HG02678 (cell line): ENCODE measurements around the gene PREX1.
"Not testable (repeated sequence)": the region's sequence is repeated elsewhere in the genome, so short reads cannot be mapped to it uniquely, and the experiment has no call there.

Experiments
- ATAC-seq: cut with Tn5 transposase; IDR thresholded peaks from one replicate; pipeline ENCODE4 v1.9.1; 2021; ENCODE audit warnings: mild to moderate bottlenecking, moderate library complexity; ENCODE audit not compliant: unreplicated experiment

PREX1 gene

GRCh38 chr20:48779435-48779834, 48.4 kb downstream of the PREX1 start:
- no peak for ATAC-seq

DNA sequence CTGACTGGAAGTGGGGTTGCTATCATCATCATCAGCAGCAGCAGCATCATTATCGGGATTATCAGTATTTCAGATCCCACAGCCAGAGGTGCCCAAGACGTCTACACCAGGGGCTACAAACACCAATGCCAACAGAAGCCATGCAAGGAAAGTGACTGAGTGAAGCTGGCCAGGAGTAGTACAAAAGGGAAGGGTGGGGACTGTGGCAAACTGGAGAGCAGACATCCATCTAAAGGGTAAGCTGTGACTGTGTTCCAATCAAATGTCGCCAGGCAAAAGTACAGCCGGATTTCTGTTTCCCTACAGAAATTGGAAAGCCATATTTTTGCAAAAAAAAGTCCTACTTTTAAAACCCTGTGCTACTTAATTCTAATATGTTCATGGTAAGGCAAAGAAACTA, 50.0 kb downstream of the PREX1 start:
- no peak for ATAC-seq

DNA sequence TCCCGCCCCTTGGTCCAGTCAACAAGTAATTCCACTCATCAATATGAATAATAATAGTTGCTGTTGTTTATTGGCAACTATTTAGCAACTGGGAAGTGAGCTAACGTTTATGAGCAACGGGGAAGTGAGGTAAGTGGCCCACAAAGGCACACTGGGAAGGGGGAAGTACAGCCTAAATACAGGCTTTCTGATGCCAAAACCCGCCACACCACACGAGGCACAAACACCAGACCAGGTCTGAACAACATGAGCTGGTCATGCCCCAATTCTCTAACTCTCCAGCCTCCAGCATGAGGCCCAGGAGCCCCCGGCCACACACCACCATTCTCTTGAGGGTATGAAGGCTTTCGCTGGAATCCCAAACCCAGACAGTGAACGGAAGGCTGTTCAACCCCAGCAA, 50.8 kb downstream of the PREX1 start:
- ATAC-seq: no peak

DNA sequence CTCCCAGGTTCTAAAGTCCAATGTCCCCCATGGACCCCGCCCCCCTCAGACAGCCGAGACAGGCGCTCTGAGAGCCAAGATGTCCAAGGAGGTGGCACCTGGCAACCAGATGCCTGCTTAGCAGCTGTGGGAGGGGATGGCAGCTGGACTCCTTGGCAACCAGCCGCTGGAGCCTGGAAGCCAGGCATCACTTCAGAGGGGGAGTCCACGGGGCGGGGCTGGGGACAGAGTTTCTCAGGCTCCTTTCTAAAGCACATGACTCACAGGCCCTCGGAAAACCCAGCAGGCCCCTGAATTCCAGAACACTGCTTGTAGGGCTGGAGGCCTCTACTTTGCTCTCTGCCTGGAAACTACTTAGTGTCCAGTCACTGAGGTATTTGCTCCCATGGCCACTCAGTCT, 51.5 kb downstream of the PREX1 start:
- ATAC-seq: no peak

DNA sequence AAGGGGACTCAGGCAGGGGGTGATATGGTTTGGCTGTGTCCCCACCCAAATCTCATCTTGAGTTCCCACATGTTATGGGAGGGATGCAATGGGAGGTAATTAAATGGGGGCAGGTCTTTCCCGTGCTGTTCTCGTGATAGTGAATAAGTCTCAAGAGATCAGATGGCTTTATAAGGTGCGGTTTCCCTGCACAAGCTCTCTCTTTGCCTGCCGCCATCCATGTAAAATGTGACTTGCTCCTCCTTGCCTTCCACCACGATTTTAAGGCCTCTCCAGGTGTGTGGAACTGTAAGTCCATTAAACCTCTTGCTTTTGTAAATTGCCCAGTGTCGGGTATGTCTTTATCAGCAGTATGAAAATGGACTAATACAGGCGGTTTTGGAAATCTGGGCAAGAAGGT, 52.3 kb downstream of the PREX1 start:
- not testable (repeated sequence) for ATAC-seq

- ATAC-seq: no peak
Measured at GRCh38 chr20:48774696-48775095, 53.1 kb downstream of the PREX1 start.

DNA sequence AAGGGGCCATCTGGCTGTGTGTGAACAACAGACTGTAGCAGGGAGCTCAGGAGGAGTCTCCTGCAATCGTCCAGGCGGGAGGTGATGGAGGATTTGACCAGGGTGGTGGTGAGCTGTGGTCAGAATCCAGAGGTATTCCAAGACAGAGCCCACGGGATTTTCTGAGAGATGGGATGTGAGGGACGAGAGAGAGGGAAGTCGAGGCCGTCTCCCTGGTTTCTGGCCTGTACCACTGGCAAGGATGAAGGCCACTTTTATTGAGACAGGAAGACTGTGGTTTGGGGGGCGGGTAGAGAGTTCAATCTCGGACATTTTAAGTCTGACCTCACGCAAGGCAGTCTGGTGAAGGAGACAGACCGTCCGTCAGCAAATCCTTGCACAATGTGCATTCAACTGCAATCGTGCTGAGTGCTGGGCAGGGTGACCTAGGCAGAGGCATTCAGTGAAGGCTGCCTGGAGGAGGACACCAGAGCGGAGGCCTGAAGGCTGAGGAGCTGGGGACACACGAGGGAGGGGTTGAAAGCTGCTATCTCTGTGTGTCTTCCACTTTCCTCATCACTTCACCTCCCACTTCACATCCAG, 53.9 kb downstream of the PREX1 start:
- ATAC-seq: no peak

DNA sequence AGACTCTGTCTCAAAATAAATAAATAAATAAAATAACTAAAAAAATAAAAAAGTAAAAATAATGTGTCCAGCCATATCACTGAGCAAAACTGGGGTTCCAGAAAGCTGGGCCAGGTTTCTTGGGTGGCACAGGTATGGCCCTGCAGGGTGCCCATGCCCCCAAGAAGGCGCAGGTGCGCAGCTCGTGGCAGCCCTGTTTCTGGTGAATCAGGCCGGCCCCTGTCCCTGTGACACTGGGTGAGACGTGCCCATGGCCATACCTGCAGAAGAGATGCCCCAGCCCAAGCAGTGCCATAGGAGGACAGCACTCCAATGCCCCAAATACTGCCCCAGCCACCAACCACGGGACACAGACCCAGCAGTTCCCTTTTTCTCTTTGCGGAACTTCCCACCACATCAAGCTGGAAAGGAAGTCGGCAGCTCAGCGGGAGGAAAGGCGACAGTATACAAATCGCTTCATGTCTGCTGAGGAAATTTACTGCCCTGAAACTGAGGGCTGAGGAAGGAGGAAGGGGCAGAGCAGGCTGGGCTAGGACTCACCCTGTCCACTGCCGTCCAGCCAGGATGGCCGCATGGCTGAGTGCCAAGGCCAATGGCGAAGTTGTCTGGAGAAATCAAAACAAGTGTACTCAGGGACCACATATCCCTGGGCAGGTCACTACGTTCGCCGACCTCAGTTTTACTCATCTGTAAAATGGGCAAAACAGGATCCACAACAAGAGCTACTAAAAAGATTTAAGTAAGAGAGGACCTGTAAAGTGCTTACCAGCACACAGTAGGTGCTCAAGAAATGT, 55.4 kb downstream of the PREX1 start:
- ATAC-seq: no peak

DNA sequence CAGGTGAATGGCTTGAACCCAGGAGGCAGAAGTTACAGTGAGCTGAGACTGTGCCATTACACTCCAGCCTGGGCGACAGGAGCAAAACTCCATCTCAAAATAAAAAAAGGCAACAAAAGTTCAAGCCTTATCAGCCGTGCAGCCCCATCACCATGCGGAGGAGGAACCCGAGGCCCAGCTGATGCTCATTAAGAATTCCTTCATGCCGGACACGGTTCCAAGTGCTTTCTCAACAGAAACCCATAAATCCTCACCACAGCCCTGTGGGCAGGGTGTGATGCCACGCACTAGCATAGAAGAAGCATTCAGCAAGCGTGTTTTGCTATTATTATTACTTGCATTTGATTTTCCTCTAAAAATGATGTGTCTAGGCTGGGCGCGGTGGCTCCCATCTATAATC, 56.3 kb downstream of the PREX1 start:
- no peak for ATAC-seq

DNA sequence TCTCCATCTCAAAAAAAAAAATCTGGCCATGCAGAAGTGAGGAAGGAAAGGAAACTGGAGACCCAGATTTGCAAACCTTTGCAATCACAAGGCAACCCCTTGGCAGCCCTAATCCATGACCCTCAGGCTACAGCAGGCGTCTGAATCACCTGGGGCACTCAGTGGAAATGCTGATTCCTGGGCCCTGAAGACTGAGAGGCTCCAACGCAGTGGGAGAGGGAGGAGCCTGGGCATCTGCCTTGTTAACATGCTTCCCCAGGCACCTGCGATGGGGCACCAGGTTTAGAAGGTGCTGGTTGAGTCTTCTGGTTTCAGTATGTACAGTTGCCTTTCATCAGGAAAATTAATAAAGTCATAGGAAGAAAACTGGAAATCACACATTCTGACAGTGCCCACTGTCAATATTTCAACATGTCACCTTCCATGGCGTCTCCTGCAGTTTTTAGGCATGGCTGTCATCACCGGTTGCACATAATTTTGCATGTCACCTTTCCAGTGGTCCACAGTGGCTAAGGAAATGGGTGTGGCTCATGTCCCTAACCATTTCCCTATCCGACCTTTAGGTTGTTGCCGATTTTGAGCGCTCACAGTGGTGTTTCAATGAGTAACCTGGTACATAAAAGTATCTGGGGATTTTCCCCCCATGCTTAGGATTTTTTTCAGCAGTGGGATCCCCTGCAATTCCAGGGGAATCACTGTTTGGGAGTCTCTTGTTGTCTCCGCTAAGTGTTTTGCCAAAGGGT, 56.9 kb downstream of the PREX1 start:
- ATAC-seq: no peak

- peak; percentile 41 for ATAC-seq
Measured at GRCh38 chr20:48769069-48769983, 58.5 kb downstream of the PREX1 start.

DNA sequence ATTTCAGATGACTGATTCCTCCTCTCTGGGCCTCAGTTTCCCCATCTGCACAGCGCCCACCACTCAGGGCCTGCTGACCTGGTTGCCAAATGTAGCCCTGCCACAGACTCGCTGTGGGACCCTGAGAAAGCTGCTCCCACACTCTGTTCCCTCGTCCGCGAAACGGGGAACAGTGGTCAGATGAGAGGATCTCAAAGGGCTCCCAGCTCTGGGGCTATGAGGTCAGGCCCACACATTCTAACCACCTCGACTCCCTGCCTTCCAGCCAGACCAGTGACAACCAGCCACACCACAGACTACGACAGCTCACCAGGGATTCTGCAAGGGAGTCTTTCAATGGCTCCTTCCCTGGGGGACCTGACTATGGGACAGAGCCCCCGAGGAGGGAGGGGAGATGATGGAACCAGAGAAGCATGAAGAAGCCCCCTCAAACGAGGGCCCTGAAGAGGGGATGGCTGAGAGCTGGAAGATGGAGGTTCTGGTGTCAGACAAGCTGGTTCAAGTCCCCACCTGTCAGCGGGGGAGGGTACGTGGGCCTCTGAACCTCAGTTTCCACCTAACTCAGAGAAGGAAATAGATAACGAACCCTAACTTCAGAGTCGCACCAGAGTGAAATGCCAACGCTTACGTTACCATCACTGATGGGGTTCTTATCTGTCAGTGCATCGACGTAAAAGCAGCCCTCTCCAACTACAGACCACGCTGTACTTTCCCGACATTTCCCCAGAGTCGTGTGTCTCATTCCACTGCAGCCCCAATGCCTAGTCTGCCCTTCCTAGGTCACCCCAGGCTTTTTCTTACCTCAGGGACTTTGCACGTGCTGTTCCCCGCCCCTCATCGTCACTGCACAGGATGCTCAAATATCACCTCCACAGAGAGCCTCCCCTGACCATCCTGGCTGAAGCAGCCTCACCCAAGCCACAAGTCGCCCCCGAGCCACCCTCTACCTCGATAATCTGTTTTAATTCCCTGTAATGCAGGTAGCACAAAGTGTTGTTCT, 60.5 kb downstream of the PREX1 start:
- no peak for ATAC-seq

- no peak for ATAC-seq
Measured at GRCh38 chr20:48766205-48766604, 61.6 kb downstream of the PREX1 start.

DNA sequence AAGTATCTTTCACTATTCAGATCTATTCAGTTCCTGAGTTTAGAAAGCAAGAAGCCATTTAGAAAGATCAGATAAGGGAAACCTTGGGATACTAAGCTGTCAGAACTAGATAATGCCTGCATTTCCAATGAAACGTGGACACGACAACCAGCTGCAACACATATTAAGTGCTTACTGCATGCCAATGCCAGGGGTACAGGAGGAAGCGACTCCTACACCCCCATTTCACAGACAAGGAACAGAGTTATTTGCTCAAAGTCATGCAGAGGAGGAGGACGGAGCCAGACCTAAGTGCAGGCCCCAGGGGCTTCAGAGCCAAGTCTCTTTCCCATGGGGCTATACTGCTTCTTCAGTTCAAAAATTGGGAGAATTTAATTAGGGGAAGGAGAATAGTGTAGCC, 62.4 kb downstream of the PREX1 start:
- ATAC-seq: no peak

- ATAC-seq: no peak
Measured at GRCh38 chr20:48763216-48763914, 64.4 kb downstream of the PREX1 start.

GRCh38 chr20:48761874-48762273, 65.9 kb downstream of the PREX1 start:
- no peak for ATAC-seq

DNA sequence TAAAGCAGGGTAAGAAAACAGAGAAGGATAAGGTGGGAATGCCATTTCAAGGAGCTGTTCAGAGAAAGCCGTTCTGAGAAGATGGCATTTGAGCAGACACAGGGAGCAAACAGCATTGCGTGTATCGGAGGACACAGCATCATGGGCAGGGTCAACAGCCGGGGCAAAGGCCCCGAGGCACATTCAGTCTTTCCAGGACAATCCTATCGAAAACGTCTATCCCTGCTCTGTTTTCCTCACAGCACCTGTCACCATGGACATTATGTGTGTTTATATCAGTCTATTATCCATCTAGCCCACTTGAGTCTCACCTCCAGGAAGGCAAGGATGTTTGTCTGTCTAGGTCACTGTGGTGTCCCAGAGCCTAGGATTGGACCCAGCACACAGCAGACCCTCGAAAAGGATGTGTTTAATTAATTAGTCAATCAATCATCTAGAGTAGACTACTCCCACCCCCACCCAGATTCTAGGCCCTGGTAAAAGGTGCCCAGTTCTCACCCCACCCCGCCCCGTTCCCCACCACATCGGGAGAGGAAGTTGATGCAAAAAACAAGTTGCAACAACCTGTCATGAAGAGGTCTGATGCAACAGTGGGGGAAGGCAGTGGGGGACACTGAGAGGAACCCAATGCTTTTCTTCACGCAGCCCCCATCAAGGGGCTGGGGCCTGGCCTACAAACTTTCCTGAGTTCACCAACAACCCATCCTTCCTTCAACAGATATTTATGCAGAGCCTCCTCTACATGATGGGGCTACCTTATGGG, 66.6 kb downstream of the PREX1 start:
- ATAC-seq: no peak

- ATAC-seq: peak; percentile 71
Measured at GRCh38 chr20:48760403-48760983, 67.3 kb downstream of the PREX1 start.
